IMR-90 (cell line): Measurements from ENCODE around the gene RFX1. TPM values are rescaled to one million over a fixed set of nuclear protein-coding genes. Genes with fewer than 3 reads are reported as not detected.

Experiments used
- ATAC-seq: fragments of 200-7000 bp; cut with Tn5 transposase; 2 replicates; pipeline ENCODE4 v1.9.1; 2020; ENCODE audit warnings: low read depth, mild to moderate bottlenecking, moderate library complexity
- BruUV-seq: library from RNA; stranded (reverse); fragments of 400-500 nt; replicated peaks from 2 replicates; lab custom pipeline; 2021; lab: Mats Ljungman, UMichigan
- CTCF ChIA-PET: fragments of 300-600 bp; formaldehyde crosslinking; extraction: SDS; loops from one replicate; lab custom pipeline; 2021; ENCODE audit warnings: antibody characterized with exemption; lab: Yijun Ruan, JAX
- POLR2A ChIA-PET: fragments of 300-600 bp; sonication (Branson Sonifier 250); formaldehyde crosslinking; loops from one replicate; lab custom pipeline; 2022; ENCODE audit warnings: antibody characterized with exemption; ENCODE audit not compliant: unreplicated experiment; lab: Charles Lee
- DNase-seq: peaks from one replicate; pipeline ENCODE4 v3.0.0; 2013
- H2AFZ ChIP-seq: replicated peaks from 2 replicates; pipeline ENCODE3; 2013; ENCODE audit warnings: low read length, mild to moderate bottlenecking; ENCODE audit not compliant: poor library complexity
- H2AK5ac ChIP-seq: 2 replicates; pipeline ENCODE4 v1.6.1; 2013; ENCODE audit warnings: low read depth, low read length, inconsistent platforms
- H2AK9ac ChIP-seq: replicated peaks from 2 replicates; pipeline ENCODE3; 2013; ENCODE audit warnings: mild to moderate bottlenecking, low read depth, low read length, moderate library complexity; ENCODE audit not compliant: poor library complexity
- H2BK120ac ChIP-seq: 2 replicates; pipeline ENCODE4 v1.6.1; 2013; ENCODE audit warnings: low read depth, low read length, inconsistent platforms
- H2BK15ac ChIP-seq: 3 replicates; pipeline ENCODE4 v1.6.1; 2013; ENCODE audit warnings: low read depth, low read length, inconsistent platforms
- H2BK20ac ChIP-seq: 2 replicates; pipeline ENCODE4 v1.6.1; 2013; ENCODE audit warnings: low read depth, mild to moderate bottlenecking, inconsistent platforms, low read length, moderate library complexity
- H2BK5ac ChIP-seq: 2 replicates; pipeline ENCODE4 v1.6.1; 2013; ENCODE audit warnings: mild to moderate bottlenecking, low read depth, low read length, inconsistent platforms; ENCODE audit not compliant: poor library complexity, severe bottlenecking
- H3K14ac ChIP-seq: replicated peaks from 2 replicates; pipeline ENCODE4 v1.6.1; 2013; ENCODE audit warnings: low read depth, low read length, inconsistent platforms
- H3K18ac ChIP-seq: 2 replicates; pipeline ENCODE4 v1.6.1; 2013; ENCODE audit warnings: low read depth, low read length, control low read depth
- H3K23ac ChIP-seq: 2 replicates; pipeline ENCODE4 v1.6.1; 2013; ENCODE audit warnings: low read depth, low read length, inconsistent platforms
- H3K27ac ChIP-seq: 2 replicates; pipeline ENCODE4 v1.5.1; 2013; ENCODE audit warnings: mild to moderate bottlenecking, control low read depth, low read length; ENCODE audit not compliant: insufficient read depth
- H3K27me3 ChIP-seq: 2 replicates; pipeline ENCODE4 v1.6.1; 2013; ENCODE audit warnings: low read length; ENCODE audit not compliant: control insufficient read depth, insufficient read depth
- H3K36me3 ChIP-seq: 2 replicates; pipeline ENCODE4 v1.6.1; 2013; ENCODE audit warnings: low read length, mixed read lengths; ENCODE audit not compliant: control insufficient read depth, insufficient read depth
- H3K4ac ChIP-seq: 2 replicates; pipeline ENCODE4 v1.6.1; 2013; ENCODE audit warnings: low read depth, low read length, inconsistent platforms
- H3K4me1 ChIP-seq: 2 replicates; pipeline ENCODE4 v1.6.1; 2013; ENCODE audit warnings: low read length, mixed read lengths; ENCODE audit not compliant: control insufficient read depth, insufficient read depth
- H3K4me2 ChIP-seq: 2 replicates; pipeline ENCODE4 v1.6.1; 2013; ENCODE audit warnings: low read depth, mild to moderate bottlenecking, control low read depth, low read length, moderate library complexity
- H3K4me3 ChIP-seq: 2 replicates; pipeline ENCODE4 v1.5.1; 2013; ENCODE audit warnings: low read depth, mild to moderate bottlenecking, control low read depth, low read length, moderate library complexity; ENCODE audit not compliant: insufficient read depth
- H3K56ac ChIP-seq: 2 replicates; pipeline ENCODE4 v1.6.1; 2013; ENCODE audit warnings: low read length, inconsistent platforms; ENCODE audit not compliant: insufficient read depth; ENCODE audit errors: extremely low read depth
- H3K79me1 ChIP-seq, 2 experiments: 2 replicates each; pipeline ENCODE4 v1.6.1; 2013; ENCODE audit warnings: low read length in 2 of 2, inconsistent platforms in 1 of 2, low read depth in 1 of 2
- H3K9ac ChIP-seq: 2 replicates; pipeline ENCODE4 v1.6.1; 2013; ENCODE audit warnings: low read depth, low read length, control low read depth
- H3K9me1 ChIP-seq: 2 replicates; pipeline ENCODE4 v1.6.1; 2013; ENCODE audit warnings: low read length, inconsistent platforms; ENCODE audit not compliant: insufficient read depth
- H3K9me3 ChIP-seq: 2 replicates; pipeline ENCODE4 v1.6.1; 2013; ENCODE audit warnings: low read length; ENCODE audit not compliant: control insufficient read depth, insufficient read depth
- H4K20me1 ChIP-seq: 2 replicates; pipeline ENCODE4 v1.6.1; 2013; ENCODE audit warnings: low read length, inconsistent platforms; ENCODE audit not compliant: insufficient read depth
- H4K5ac ChIP-seq: 2 replicates; pipeline ENCODE4 v1.6.1; 2013; ENCODE audit warnings: mild to moderate bottlenecking, low read depth, low read length, control low read depth
- H4K8ac ChIP-seq, 2 experiments: 2 replicates each; pipeline ENCODE4 v1.6.1; 2013; ENCODE audit warnings: low read depth in 2 of 2, low read length in 2 of 2, control low read depth in 1 of 2, inconsistent platforms in 1 of 2
- H4K91ac ChIP-seq: 2 replicates; pipeline ENCODE4 v1.6.1; 2013; ENCODE audit warnings: low read depth, low read length, inconsistent platforms; ENCODE audit not compliant: insufficient read depth
- BHLHE40 ChIP-seq: fragments of 150-350 bp; IDR thresholded peaks from 2 replicates; pipeline ENCODE4 v1.6.1; 2016; ENCODE audit warnings: mild to moderate bottlenecking, low read depth, low read length
- CEBPB ChIP-seq: IDR thresholded peaks from 2 replicates; pipeline ENCODE4 v1.6.1; 2012; ENCODE audit warnings: low read depth, low read length, improper control_type of control experiment
- CHD1 ChIP-seq: IDR thresholded peaks from 2 replicates; pipeline ENCODE4 v1.6.1; 2012; ENCODE audit warnings: low read depth, low read length, improper control_type of control experiment
- CTCF ChIP-seq: conservative IDR thresholded peaks from 2 replicates; pipeline ENCODE4 v1.5.1; 2012; ENCODE audit warnings: mild to moderate bottlenecking, low read depth, low read length, improper control_type of control experiment
- FOS ChIP-seq: fragments of 150-350 bp; IDR thresholded peaks from 2 replicates; pipeline ENCODE4 v1.6.1; 2016; ENCODE audit warnings: low read depth, low read length
- MAFK ChIP-seq: IDR thresholded peaks from 2 replicates; pipeline ENCODE4 v1.6.1; 2012; ENCODE audit warnings: low read depth, low read length, improper control_type of control experiment
- MAZ ChIP-seq: IDR thresholded peaks from 2 replicates; pipeline ENCODE4 v1.6.1; 2012; ENCODE audit warnings: low read depth, mild to moderate bottlenecking, low read length, improper control_type of control experiment, moderate library complexity, borderline replicate concordance
- MXI1 ChIP-seq: IDR thresholded peaks from 2 replicates; pipeline ENCODE4 v1.6.1; 2012; ENCODE audit warnings: low read depth, mild to moderate bottlenecking, low read length, moderate library complexity, borderline replicate concordance
- NFE2L2 ChIP-seq: fragments of 150-350 bp; IDR thresholded peaks from 2 replicates; pipeline ENCODE4 v1.6.1; 2016; ENCODE audit warnings: low read depth, mild to moderate bottlenecking, low read length
- POLR2A ChIP-seq: IDR thresholded peaks from 2 replicates; pipeline ENCODE4 v1.6.1; 2012; ENCODE audit warnings: mild to moderate bottlenecking, low read depth, low read length
- RFX5 ChIP-seq: IDR thresholded peaks from 2 replicates; pipeline ENCODE4 v1.8.0; 2012; ENCODE audit warnings: low read depth, mild to moderate bottlenecking, low read length, moderate library complexity
- SMC3 ChIP-seq: fragments of 150-350 bp; IDR thresholded peaks from 2 replicates; pipeline ENCODE4 v1.6.1; 2016; ENCODE audit warnings: low read depth, mild to moderate bottlenecking, antibody characterized with exemption, low read length, moderate library complexity
- WGBS, 2 experiments: methylation state at CpG; one replicate each; pipeline versions ENCODE4 v1.1.5 to v1.1.7; 2013; ENCODE audit warnings: missing lambda C conversion rate in 2 of 2; ENCODE audit not compliant: insufficient read length in 1 of 2; ENCODE audit errors: extremely low coverage in 2 of 2; 5-methylcytosine and 5-hydroxymethylcytosine counted together
- dilution Hi-C: fragments of 300-500 bp; cut with HindIII; formaldehyde crosslinking; loops from one replicate; pipeline ENCODE4 v1.14.3; 2018; ENCODE audit warnings: low sequenced_read_pairs; ENCODE audit not compliant: unreplicated experiment
- in situ Hi-C: fragments of 300-500 bp; cut with MboI; formaldehyde crosslinking; loops from 3 replicates; pipeline ENCODE4 v1.14.3; 2019; ENCODE audit warnings: low sequenced_read_pairs, inconsistent platforms, mixed read lengths
- intact Hi-C: fragments of 100-400 bp; cut with micrococcal nuclease; formaldehyde crosslinking; loops from 2 replicates; pipeline ENCODE4 v1.10.0; 2022
- polyA plus RNA-seq, 3 experiments: library from polyadenylated mRNA; depleted of rRNA; stranded (reverse); fragments of >200 nt; gene quantifications; 2 replicates each; pipeline ENCODE4 v1.2.3, GENCODE V29; 2012; ENCODE audit warnings: low replicate concordance in 1 of 3
- total RNA-seq: library from RNA; depleted of rRNA; stranded (reverse); fragments of >200 nt; gene quantifications from 2 replicates; pipeline ENCODE4 v1.2.3, GENCODE V29; 2012
- TF ChIP-seq, protein P1 (sequence below): fragments of 150-350 bp; IDR thresholded peaks from 2 replicates; pipeline ENCODE4 v1.6.1; 2017; ENCODE audit warnings: mild to moderate bottlenecking, antibody characterized with exemption, low read length, low read depth
- TF ChIP-seq, protein P2 (sequence below): fragments of 150-350 bp; IDR thresholded peaks from 2 replicates; pipeline ENCODE4 v1.6.1; 2016; ENCODE audit warnings: low read depth, mild to moderate bottlenecking, low read length, moderate library complexity, borderline replicate concordance

Gene RFX1
- total and polyA plus RNA-seq, 2 of the 4 experiments (the other 2 are of a cell fraction) = 0.36 to 3.1 TPM

- no peak overlapping the region for H3K56ac ChIP-seq
- no peak for ATAC-seq
- H3K27ac ChIP-seq = no peak overlapping the region
- no peak overlapping the region for H2AK9ac ChIP-seq
- in situ Hi-C loops = no loop called here
- no peak overlapping the region for H3K4me2 ChIP-seq
- no peak overlapping the region for H2BK120ac ChIP-seq
- no peak for DNase-seq
- BruUV-seq = no TSS peak
- H2AK5ac ChIP-seq = no peak overlapping the region
- H4K8ac ChIP-seq = no peak overlapping the region
- ChIA-PET CTCF (no interaction called here), POLR2A (no interaction called here)
- 0 out of 2 replicates have a peak, but pooled peaks cover 3% of the 10 kb centered on the region for H3K4me1 ChIP-seq
- no peak overlapping the region for H4K91ac ChIP-seq
- no peak overlapping the region for H3K18ac ChIP-seq
- no peak overlapping the region for H2BK15ac ChIP-seq
- WGBS, 2 experiments = 94% methylated on average over 12 of the region's 18 CpGs; no CpG with 5 or more reads in 1 of the 2 experiments
- no peak overlapping the region for H3K4ac ChIP-seq
- peaks cover 34% of the 10 kb centered on the region; the same call in 1 of the 2 replicates for H3K36me3 ChIP-seq
- no peak overlapping the region for H3K23ac ChIP-seq
- H2BK5ac ChIP-seq = no peak overlapping the region
- H3K4me3 ChIP-seq = no peak overlapping the region
- no peaks in the 10 kb centered on the region for H3K79me1 ChIP-seq
- intact Hi-C loops = no loop called here
- H2AFZ ChIP-seq = no peak overlapping the region
- no peaks in the 10 kb centered on the region for H3K9me3 ChIP-seq
- no peak overlapping the region for H2BK20ac ChIP-seq
- H4K20me1 ChIP-seq = peaks cover 7% of the 10 kb centered on the region
- H3K14ac ChIP-seq = no peak overlapping the region
- H3K9me1 ChIP-seq = no peaks in the 10 kb centered on the region; the same call in 1 of the 2 replicates
- no peak overlapping the region for H4K5ac ChIP-seq
- dilution Hi-C loops = no loop called here
- H3K9ac ChIP-seq = no peak overlapping the region
- no peaks in the 10 kb centered on the region for H3K27me3 ChIP-seq
- no peak for TF ChIP-seq MAFK
- no peak for TF ChIP-seq CTCF
- no peak for TF ChIP-seq BHLHE40
- no peak for TF ChIP-seq SMC3
- no peak for TF ChIP-seq CEBPB
- no peak for TF ChIP-seq RFX5
- TF ChIP-seq MXI1 = no peak
- TF ChIP-seq POLR2A = no peak
- no peak for TF ChIP-seq FOS
- TF ChIP-seq, protein P1, sequence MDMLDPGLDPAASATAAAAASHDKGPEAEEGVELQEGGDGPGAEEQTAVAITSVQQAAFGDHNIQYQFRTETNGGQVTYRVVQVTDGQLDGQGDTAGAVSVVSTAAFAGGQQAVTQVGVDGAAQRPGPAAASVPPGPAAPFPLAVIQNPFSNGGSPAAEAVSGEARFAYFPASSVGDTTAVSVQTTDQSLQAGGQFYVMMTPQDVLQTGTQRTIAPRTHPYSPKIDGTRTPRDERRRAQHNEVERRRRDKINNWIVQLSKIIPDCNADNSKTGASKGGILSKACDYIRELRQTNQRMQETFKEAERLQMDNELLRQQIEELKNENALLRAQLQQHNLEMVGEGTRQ = no peak
- no peak for TF ChIP-seq NFE2L2
- no peak for TF ChIP-seq MAZ
- no peak for TF ChIP-seq CHD1
- TF ChIP-seq, protein P2, sequence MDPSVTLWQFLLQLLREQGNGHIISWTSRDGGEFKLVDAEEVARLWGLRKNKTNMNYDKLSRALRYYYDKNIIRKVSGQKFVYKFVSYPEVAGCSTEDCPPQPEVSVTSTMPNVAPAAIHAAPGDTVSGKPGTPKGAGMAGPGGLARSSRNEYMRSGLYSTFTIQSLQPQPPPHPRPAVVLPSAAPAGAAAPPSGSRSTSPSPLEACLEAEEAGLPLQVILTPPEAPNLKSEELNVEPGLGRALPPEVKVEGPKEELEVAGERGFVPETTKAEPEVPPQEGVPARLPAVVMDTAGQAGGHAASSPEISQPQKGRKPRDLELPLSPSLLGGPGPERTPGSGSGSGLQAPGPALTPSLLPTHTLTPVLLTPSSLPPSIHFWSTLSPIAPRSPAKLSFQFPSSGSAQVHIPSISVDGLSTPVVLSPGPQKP = no peak
Measured at GRCh38 chr19:13968999-13969398, 37.1 kb downstream of the RFX1 start.
